Esophagus (tissue), 2 donors: ENCODE data around the gene IFT27. TPM values are rescaled to one million over a fixed set of nuclear protein-coding genes. Genes with fewer than 3 reads are reported as not detected.

Source experiments
- H3K27ac ChIP-seq, 2 donors: one replicate each; pipeline ENCODE4 v1.5.1; 2013; ENCODE audit warnings: low read depth in 2 of 2, mild to moderate bottlenecking in 2 of 2, inconsistent platforms in 1 of 2, low read length in 1 of 2, moderate library complexity in 1 of 2
- H3K27me3 ChIP-seq, 2 donors: one replicate each; pipeline ENCODE4 v1.6.1; 2013; ENCODE audit warnings: low read length in 2 of 2, control low read depth in 1 of 2, mild to moderate bottlenecking in 1 of 2; ENCODE audit not compliant: insufficient read depth in 2 of 2, control insufficient read depth in 1 of 2
- H3K36me3 ChIP-seq, 2 donors: one replicate each; pipeline ENCODE4 v1.6.1; 2013; ENCODE audit warnings: low read length in 1 of 2; ENCODE audit not compliant: control insufficient read depth in 2 of 2, insufficient read depth in 2 of 2
- H3K4me1 ChIP-seq, 2 donors: one replicate each; pipeline ENCODE4 v1.6.1; 2013; ENCODE audit warnings: low read length in 1 of 2; ENCODE audit not compliant: control insufficient read depth in 2 of 2, insufficient read depth in 2 of 2
- H3K4me3 ChIP-seq, 2 donors: one replicate each; pipeline ENCODE4 v1.5.1; 2013; ENCODE audit warnings: low read length in 2 of 2, mild to moderate bottlenecking in 2 of 2, low read depth in 1 of 2, moderate library complexity in 1 of 2
- H3K9me3 ChIP-seq, 2 donors: one replicate each; pipeline ENCODE4 v1.6.1; 2013; ENCODE audit warnings: mild to moderate bottlenecking in 2 of 2, low read depth in 1 of 2, low read length in 1 of 2, moderate library complexity in 1 of 2; ENCODE audit not compliant: control insufficient read depth in 2 of 2, insufficient read depth in 1 of 2
- WGBS, 2 donors: extraction: QIAGEN DNeasy Blood & Tissue Kit; methylation state at CpG; one replicate each; pipeline ENCODE4 v1.1.7; 2013; 5-methylcytosine and 5-hydroxymethylcytosine counted together
- polyA plus RNA-seq, 2 donors: library from polyadenylated mRNA; stranded (reverse); fragments of 200-250 nt; gene quantifications; one replicate each; pipeline ENCODE4 v1.2.3, GENCODE V29; 2013
- donor health status: healthy with polysubstance abuse.
- donor health status: Bipolar disorder and iron deficiency.

IFT27 gene
- polyA plus RNA-seq, 2 donors = 10.3 to 16.0 TPM

DNA sequence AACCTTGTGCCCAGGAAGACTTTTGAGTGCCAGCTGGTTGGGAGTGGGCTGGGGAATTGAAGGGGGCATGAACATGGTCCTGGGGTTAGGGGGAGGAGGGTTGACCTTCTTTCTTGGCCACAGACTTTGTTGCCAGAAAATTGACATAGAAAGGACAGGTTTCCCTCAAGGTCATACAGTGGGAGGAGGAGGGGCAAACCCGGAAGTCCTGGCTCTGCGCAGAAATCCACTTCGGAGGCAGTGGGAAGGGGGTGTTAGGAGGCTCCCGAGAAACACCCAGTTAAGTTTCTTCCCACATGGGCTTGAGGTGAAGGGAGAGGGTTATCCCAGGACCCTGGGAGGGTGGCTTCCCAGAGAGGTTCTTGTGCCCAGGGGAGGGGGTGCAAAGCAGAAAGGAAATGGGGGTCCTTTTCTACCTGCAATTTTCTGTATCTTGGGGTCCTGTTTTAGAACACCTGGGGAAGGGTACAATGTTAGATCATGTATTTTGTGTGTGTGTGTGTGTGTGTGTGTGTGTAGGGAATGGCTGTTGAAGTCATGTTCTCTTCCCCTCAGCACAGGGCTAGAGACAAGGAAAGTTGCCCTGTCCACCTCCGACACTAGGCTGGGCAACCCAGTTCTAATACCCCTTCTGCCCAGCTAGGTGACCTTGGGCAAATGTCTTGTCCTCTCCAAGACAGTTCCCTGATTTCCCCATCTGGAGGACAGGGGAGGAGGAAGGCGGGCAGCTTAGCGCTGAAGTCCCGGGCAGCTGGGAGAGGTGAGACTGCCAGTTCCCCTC is 39.8 kb upstream of the IFT27 start:
- no peaks in the 10 kb centered on the region for H3K9me3 ChIP-seq
- peaks cover 0 to 2% of the 10 kb centered on the region in 2 donors for H3K4me1 ChIP-seq
- H3K27me3 ChIP-seq = peaks cover 2 to 6% of the 10 kb centered on the region in 2 donors
- H3K27ac ChIP-seq = no peak overlapping the region
- H3K36me3 ChIP-seq = no peaks in the 10 kb centered on the region
- H3K4me3 ChIP-seq = no peak overlapping the region
- 41 to 47% methylated on average over 6 to 8 of the region's 8 CpGs for WGBS, 2 donors

DNA sequence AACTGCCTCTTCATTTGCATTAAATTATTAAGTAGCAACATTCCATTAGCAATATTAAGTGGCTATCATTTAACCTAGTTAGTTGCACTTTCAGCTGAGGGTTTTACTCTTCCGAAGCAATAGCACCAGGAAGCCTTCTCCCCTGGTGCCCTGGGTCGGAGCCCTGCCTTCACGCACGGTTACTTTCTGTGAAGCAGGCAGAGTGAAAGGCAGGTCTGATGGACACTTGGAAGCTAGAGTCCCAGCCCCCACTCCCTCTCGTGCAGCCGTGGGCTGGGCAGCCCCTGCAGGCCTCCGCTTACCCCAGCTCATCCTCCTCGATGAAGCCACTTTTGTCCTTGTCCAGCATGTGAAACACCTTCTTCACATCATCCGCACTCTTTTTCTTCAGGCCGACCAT is 38.9 kb upstream of the IFT27 start:
- H3K36me3 ChIP-seq = no peaks in the 10 kb centered on the region
- H3K4me1 ChIP-seq = peaks cover 0 to 2% of the 10 kb centered on the region in 2 donors
- WGBS, 2 donors = 66 to 75% methylated on average over 10 of the region's 10 CpGs
- H3K9me3 ChIP-seq = no peaks in the 10 kb centered on the region
- no peak overlapping the region for H3K27ac ChIP-seq
- no peak overlapping the region for H3K4me3 ChIP-seq
- peaks cover 2 to 6% of the 10 kb centered on the region in 2 donors for H3K27me3 ChIP-seq

- Histone ChIP-seq H3K27me3 (peaks cover 0 to 4% of the 10 kb centered on the region in 2 donors), H3K4me1 (no peaks in the 10 kb centered on the region), H3K4me3 (no peak overlapping the region), H3K36me3 (no peaks in the 10 kb centered on the region), H3K9me3 (no peaks in the 10 kb centered on the region), H3K27ac (no peak overlapping the region)
- WGBS, 2 donors = 65 to 76% methylated on average over 3 of the region's 3 CpGs
Observed at GRCh38 chr22:36811094-36811800, 35.3 kb upstream of the IFT27 start.

GRCh38 chr22:36809351-36809750 is 33.4 kb upstream of the IFT27 start:
- H3K4me3 ChIP-seq = no peak overlapping the region
- no peaks in the 10 kb centered on the region for H3K4me1 ChIP-seq
- H3K9me3 ChIP-seq = no peaks in the 10 kb centered on the region
- H3K36me3 ChIP-seq = no peaks in the 10 kb centered on the region
- WGBS, 2 donors = 76 to 81% methylated on average over 6 of the region's 6 CpGs
- no peaks in the 10 kb centered on the region for H3K27me3 ChIP-seq
- no peak overlapping the region for H3K27ac ChIP-seq

DNA sequence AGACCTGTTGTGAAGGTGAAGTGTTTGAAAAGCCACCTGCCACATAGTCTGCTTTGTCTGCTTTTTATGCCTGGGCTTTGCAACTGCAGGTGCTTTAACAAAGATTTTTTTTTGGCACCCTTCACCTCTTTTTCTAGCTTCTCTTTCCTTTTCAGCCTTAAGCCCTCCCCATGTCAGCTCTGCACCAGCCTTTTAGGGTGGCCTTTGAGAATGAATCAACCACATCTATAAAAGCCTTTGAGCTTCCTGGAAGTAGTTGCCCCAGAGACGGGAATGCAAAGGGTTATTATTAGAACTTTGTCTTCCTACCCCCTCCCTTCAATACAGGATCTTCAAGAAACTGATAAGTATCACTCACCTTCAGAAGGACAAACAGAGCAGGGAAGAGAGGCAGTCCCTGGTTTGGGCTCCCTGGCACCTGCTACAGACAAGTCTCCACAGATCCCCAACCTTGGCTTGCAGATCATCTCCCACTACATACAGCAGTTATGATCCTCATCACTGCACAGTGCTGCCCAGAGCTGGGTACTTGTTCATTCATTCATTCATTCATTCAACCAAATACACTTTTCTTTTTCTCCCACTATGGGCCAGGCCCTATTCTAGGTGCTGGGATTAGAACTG is 32.9 kb upstream of the IFT27 start:
- Histone ChIP-seq H3K9me3 (no peaks in the 10 kb centered on the region), H3K4me1 (no peaks in the 10 kb centered on the region), H3K27ac (no peak overlapping the region), H3K4me3 (no peak overlapping the region), H3K27me3 (no peaks in the 10 kb centered on the region), H3K36me3 (no peaks in the 10 kb centered on the region)
- 26 to 32% methylated on average over 1 of the region's 1 CpG for WGBS, 2 donors

- Histone ChIP-seq H3K4me1 (no peaks in the 10 kb centered on the region), H3K36me3 (no peaks in the 10 kb centered on the region), H3K27ac (no peak overlapping the region), H3K27me3 (no peaks in the 10 kb centered on the region), H3K4me3 (no peak overlapping the region), H3K9me3 (no peaks in the 10 kb centered on the region)
- WGBS, 2 donors = 68 to 74% methylated on average over 7 of the region's 7 CpGs
Observed at GRCh38 chr22:36807627-36808026, 31.7 kb upstream of the IFT27 start.

GRCh38 chr22:36806835-36807234 is 30.9 kb upstream of the IFT27 start:
- WGBS, 2 donors = 57 to 67% methylated on average over 6 of the region's 6 CpGs
- no peaks in the 10 kb centered on the region for H3K36me3 ChIP-seq
- H3K27me3 ChIP-seq = no peaks in the 10 kb centered on the region
- no peaks in the 10 kb centered on the region for H3K9me3 ChIP-seq
- no peak overlapping the region for H3K4me3 ChIP-seq
- H3K27ac ChIP-seq = no peak overlapping the region
- no peaks in the 10 kb centered on the region for H3K4me1 ChIP-seq

DNA sequence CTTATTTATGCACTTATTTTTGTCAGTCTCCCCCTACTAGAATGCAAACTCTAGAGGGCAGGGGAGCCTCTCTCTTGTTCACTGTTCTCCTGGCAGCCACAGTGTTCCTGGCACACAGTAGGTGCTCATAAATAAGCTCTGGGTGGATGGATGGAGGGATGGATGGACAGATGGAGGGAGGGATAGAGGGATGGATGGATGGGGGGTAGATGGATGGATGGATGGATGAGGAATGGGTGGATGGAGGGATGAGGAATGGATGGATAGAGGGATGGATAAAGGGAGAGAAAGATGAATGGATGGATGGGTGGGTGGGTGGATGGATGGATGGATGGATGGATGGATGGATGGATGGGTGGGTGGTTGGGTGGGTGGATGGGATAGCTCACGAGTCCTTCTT is 27.4 kb upstream of the IFT27 start:
- Histone ChIP-seq H3K4me1 (no peaks in the 10 kb centered on the region), H3K27me3 (no peaks in the 10 kb centered on the region), H3K9me3 (no peaks in the 10 kb centered on the region), H3K27ac (no peak overlapping the region), H3K36me3 (no peaks in the 10 kb centered on the region), H3K4me3 (no peak overlapping the region)
- 69 to 81% methylated on average over 1 of the region's 1 CpG for WGBS, 2 donors

DNA sequence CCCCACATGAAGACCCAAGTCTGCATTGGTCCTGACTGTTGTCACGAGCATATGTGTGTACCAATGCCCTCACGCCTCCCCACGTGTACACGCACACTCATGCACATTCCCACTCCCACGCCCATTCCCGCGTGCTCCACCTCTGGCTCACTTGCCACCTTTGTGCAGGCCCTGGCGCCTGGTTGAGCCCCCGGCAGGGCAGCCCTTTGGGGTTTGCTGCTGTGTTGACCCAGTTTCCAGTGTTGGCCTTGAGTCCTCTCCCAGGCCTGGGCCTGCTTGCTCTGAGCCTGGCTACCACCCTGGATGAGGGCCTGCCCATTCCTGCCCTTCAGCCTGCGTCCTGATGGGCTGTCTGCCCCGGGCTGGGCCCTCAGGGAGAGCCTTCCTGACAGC is 22.8 kb upstream of the IFT27 start:
- WGBS, 2 donors = 59% methylated on average over 11 of the region's 11 CpGs
- Histone ChIP-seq H3K9me3 (no peaks in the 10 kb centered on the region), H3K36me3 (no peaks in the 10 kb centered on the region), H3K4me1 (no peaks in the 10 kb centered on the region), H3K4me3 (no peak overlapping the region), H3K27ac (no peak overlapping the region), H3K27me3 (no peaks in the 10 kb centered on the region)
